Smooth muscle cell (in vitro differentiated cells): ENCODE measurements around the gene PRRT1B. TPM values are rescaled to one million over a fixed set of nuclear protein-coding genes. Genes with fewer than 3 reads are reported as not detected.

Experiments used
- DNase-seq: peaks from one replicate; lab custom pipeline; 2025; ENCODE audit not compliant: unreplicated experiment; lab: John Stamatoyannopoulos, UW
- H2AFZ ChIP-seq: fragments of 200-600 bp; sonication (generic); 2 replicates; pipeline ENCODE4 v1.6.0; 2016; ENCODE audit warnings: antibody characterized with exemption, low read depth, mild to moderate bottlenecking
- H3F3A ChIP-seq: fragments of 200-600 bp; sonication (generic); 2 replicates; pipeline ENCODE4 v1.6.0; 2017; ENCODE audit warnings: antibody characterized with exemption, low read depth
- H3K27ac ChIP-seq: fragments of 200-600 bp; sonication (generic); 2 replicates; pipeline ENCODE4 v1.5.1; 2016; ENCODE audit warnings: low read depth, mild to moderate bottlenecking
- H3K27me3 ChIP-seq: fragments of 200-600 bp; sonication (generic); 2 replicates; pipeline ENCODE4 v1.6.1; 2016; ENCODE audit warnings: low read depth, mild to moderate bottlenecking
- H3K36me3 ChIP-seq: fragments of 200-600 bp; sonication (generic); 2 replicates; pipeline ENCODE4 v1.5.1; 2016; ENCODE audit warnings: low read depth
- H3K4me1 ChIP-seq: fragments of 200-600 bp; sonication (generic); 2 replicates; pipeline ENCODE4 v1.5.1; 2016; ENCODE audit warnings: low read depth
- H3K4me2 ChIP-seq: fragments of 200-600 bp; sonication (generic); 2 replicates; pipeline ENCODE4 v1.6.0; 2016; ENCODE audit warnings: mild to moderate bottlenecking
- H3K4me3 ChIP-seq: fragments of 200-600 bp; sonication (generic); 2 replicates; pipeline ENCODE4 v1.5.1; 2016; ENCODE audit warnings: mild to moderate bottlenecking
- H3K79me2 ChIP-seq: fragments of 200-600 bp; sonication (generic); 2 replicates; pipeline ENCODE4 v1.6.0; 2016; ENCODE audit warnings: low read depth, mild to moderate bottlenecking
- H3K9ac ChIP-seq: fragments of 200-600 bp; sonication (generic); 2 replicates; pipeline ENCODE4 v1.6.0; 2016; ENCODE audit warnings: low read depth
- H3K9me3 ChIP-seq: fragments of 200-600 bp; sonication (generic); replicated peaks from 2 replicates; pipeline ENCODE4 v1.5.1; 2016; ENCODE audit warnings: low read depth
- H4K20me1 ChIP-seq: fragments of 200-600 bp; sonication (generic); 2 replicates; pipeline ENCODE4 v1.6.0; 2016; ENCODE audit warnings: low read depth
- CTCF ChIP-seq: fragments of 200-600 bp; sonication (generic); IDR thresholded peaks from 2 replicates; pipeline ENCODE4 v1.5.1; 2017; ENCODE audit warnings: borderline replicate concordance, mild to moderate bottlenecking, antibody characterized with exemption; ENCODE audit not compliant: insufficient read depth, poor library complexity, severe bottlenecking
- WGBS: methylation state at CpG from one replicate; pipeline ENCODE4 v1.1.7; 2016; ENCODE audit warnings: low lambda C conversion rate; 5-methylcytosine and 5-hydroxymethylcytosine counted together
- polyA plus RNA-seq: library from polyadenylated mRNA; unstranded; fragments of >200 nt; fragmentation: Nextera tagmentation; extraction: Ambion mirVana; gene quantifications from 2 replicates; pipeline ENCODE4 v1.2.1, GENCODE V29; 2016
- total RNA-seq: library from RNA; depleted of rRNA; stranded (reverse); fragments of >200 nt; gene quantifications from 2 replicates; pipeline ENCODE4 v1.2.3, GENCODE V29; 2014

Gene PRRT1B
- total and polyA plus RNA-seq, 2 experiments from 2014 or later = not detected

DNA sequence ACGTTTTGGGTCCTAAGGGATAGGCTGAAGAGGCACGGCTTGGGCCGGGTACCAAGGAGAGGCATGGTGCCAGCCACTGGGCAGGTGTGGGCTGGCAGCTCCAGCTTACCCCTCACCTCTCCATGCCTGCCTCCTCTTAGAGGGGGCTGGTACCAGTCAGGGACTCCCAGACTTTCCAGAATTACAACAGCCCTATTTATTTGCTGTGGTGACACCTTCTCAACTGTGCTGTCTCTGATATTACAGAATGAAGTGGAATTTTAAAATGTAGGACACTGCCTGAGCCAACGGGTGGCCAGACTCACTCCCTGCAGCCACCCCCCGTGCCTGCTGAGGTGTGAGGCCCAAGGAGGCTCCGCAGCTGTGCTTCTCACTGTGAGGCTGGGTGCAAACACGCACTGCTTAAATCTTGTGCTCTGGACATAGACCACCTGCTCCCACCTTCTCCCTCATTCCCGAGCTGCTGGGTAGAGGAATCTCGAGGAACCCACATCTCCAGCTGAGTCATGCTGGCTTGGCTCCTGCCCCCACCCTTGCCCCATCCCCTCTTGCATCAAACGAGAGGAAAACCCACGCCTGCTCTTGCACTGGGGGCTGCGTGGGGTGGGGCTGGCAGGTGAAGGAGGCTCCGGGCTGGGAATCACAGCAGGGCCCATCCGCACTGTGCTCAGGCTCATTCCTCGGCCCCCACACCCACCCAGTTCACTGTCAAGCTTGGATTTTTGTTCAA is 47.9 kb downstream of the PRRT1B start:
- WGBS = 93% methylated on average over 15 of the region's 15 CpGs
- no peaks in the 10 kb centered on the region for H3K4me1 ChIP-seq
- no peak overlapping the region for H3K4me3 ChIP-seq
- no peak overlapping the region for H3K27ac ChIP-seq
- H3F3A ChIP-seq = no peaks in the 10 kb centered on the region
- no peaks in the 10 kb centered on the region for H3K9me3 ChIP-seq
- no peaks in the 10 kb centered on the region for H4K20me1 ChIP-seq
- no peaks in the 10 kb centered on the region for H3K36me3 ChIP-seq
- no peak overlapping the region for H3K9ac ChIP-seq
- TF ChIP-seq CTCF = no peak
- H3K27me3 ChIP-seq = no peaks in the 10 kb centered on the region
- H2AFZ ChIP-seq = no peak overlapping the region
- no peak overlapping the region for H3K4me2 ChIP-seq
- H3K79me2 ChIP-seq = no peaks in the 10 kb centered on the region
- DNase-seq = no peak

DNA sequence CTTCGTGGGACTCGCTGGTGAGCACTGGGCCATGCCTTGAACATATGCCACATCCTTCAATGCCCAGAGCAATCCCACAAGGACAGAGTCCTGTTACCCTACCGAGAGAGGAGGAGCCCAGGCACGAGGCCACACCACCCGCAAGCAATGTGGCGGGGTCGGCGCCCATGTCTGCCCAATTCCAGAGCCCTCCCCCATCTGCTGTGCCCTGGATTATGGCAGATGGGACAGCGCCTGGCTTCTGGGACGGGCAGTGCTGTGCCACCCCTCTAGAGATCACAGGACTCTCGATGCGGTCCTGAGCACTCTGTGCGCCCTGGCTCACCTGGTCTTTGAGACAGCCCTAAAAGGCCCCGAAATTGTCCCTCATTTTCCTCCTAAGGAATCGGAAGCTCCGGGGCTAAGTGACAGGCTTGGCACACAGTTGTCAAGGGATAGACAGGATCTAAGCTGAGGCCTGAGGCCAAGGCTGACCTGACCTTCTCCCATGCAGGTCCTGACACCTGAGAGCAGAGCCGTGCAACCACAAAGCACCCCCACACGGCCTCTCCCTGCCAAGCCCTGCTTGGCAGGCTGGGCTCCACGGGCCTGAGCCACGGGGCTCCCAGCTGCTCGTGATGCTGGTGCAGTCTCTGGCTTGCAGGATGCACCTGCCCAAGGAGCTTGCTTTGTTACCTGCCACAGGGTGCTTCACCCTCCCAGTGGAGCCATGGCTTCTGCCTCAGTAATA is 48.8 kb downstream of the PRRT1B start:
- Histone ChIP-seq H3K27ac (no peak overlapping the region), H3K9ac (no peak overlapping the region), H3K79me2 (no peaks in the 10 kb centered on the region), H3K4me2 (no peak overlapping the region), H3K4me1 (no peaks in the 10 kb centered on the region), H4K20me1 (no peaks in the 10 kb centered on the region), H3K36me3 (no peaks in the 10 kb centered on the region), H3F3A (no peaks in the 10 kb centered on the region), H2AFZ (no peak overlapping the region), H3K27me3 (no peaks in the 10 kb centered on the region), H3K4me3 (no peak overlapping the region), H3K9me3 (no peaks in the 10 kb centered on the region)
- no peak for DNase-seq
- no peak for TF ChIP-seq CTCF
- 95% methylated on average over 21 of the region's 21 CpGs for WGBS

DNA sequence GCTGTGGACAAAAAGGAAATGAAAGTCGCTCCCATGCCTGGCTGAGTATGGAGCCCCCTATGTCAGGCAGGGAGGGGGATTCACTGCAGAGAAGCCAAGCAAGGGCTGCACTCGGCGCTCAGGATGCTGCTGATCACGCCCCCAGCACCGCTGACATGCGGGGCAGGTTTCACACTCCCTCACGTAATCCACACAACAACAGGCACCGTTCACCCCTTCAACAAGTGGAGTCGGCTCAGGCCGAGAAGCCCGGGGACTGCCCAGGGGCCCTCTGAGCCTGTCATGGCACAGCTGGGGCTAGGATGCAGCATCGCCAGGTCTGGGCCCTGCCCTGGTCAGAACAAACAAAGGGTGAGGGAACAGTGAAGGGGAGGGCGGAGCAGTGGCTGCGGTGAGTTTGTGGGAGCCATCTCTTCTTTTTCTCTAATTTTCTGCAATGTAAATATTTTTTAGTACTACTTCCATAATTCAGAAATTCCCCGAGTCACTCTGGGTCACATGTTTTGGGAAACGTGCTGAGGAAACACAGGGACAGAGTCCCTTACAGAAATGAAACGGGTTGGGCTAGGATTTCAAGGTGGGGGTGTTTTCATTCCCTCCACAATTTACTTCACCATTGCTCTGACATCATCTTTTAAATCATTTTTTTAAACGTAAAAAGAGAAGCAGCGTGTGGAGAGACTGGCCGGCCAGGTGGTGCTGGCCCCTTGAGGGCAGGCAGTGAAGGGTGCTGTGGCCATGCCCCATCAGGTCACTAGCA is 49.8 kb downstream of the PRRT1B start:
- Histone ChIP-seq H3K27ac (no peak overlapping the region), H3K36me3 (no peaks in the 10 kb centered on the region), H3K9me3 (no peaks in the 10 kb centered on the region), H4K20me1 (no peaks in the 10 kb centered on the region), H3K4me1 (no peaks in the 10 kb centered on the region), H3K27me3 (no peaks in the 10 kb centered on the region), H3K4me2 (no peak overlapping the region), H2AFZ (no peak overlapping the region), H3K4me3 (no peak overlapping the region), H3K79me2 (no peaks in the 10 kb centered on the region), H3F3A (no peaks in the 10 kb centered on the region), H3K9ac (no peak overlapping the region)
- no peak for TF ChIP-seq CTCF
- 97% methylated on average over 20 of the region's 20 CpGs for WGBS
- DNase-seq = no peak
